Activated CD8-positive, alpha-beta T cell treated with anti-CD3 and anti-CD28 coated beads for 36 hours (primary cell): ENCODE results near the gene DISP2. TPM values are rescaled to one million over a fixed set of nuclear protein-coding genes. Genes with fewer than 3 reads are reported as not detected.
A peak's percentile ranks its signal among the peaks of the same experiment; 100 is the strongest.

Experiments
- ATAC-seq: fragments of 200-7000 bp; cut with Tn5 transposase; one replicate; pipeline ENCODE4 v1.10.0; 2021; ENCODE audit warnings: mild to moderate bottlenecking, moderate library complexity
- CTCF ChIA-PET: fragments of 350-600 bp; sonication (Branson Sonifier 250); formaldehyde crosslinking; loops from one replicate; lab custom pipeline; 2021; ENCODE audit warnings: antibody characterized with exemption; lab: Charles Lee
- POLR2A ChIA-PET: fragments of 350-600 bp; sonication (Branson Sonifier 250); formaldehyde crosslinking; loops from one replicate; lab custom pipeline; 2021; ENCODE audit warnings: antibody characterized with exemption; lab: Charles Lee
- DNase-seq: peaks from one replicate; pipeline ENCODE4 v3.0.0-alpha.2; 2020
- H3K27ac Mint-ChIP-seq: one replicate; pipeline ENCODE4 v1.8.0; 2021; ENCODE audit warnings: mild to moderate bottlenecking, mixed read lengths
- H3K27me3 Mint-ChIP-seq: one replicate; pipeline ENCODE4 v1.8.0; 2021; ENCODE audit warnings: mixed read lengths
- H3K36me3 Mint-ChIP-seq: one replicate; pipeline ENCODE4 v1.8.0; 2021; ENCODE audit warnings: low read depth, mixed read lengths
- H3K4me1 Mint-ChIP-seq: one replicate; pipeline ENCODE4 v1.8.0; 2021; ENCODE audit warnings: low read depth, mixed read lengths
- H3K4me3 Mint-ChIP-seq: one replicate; pipeline ENCODE4 v1.8.0; 2021; ENCODE audit warnings: mild to moderate bottlenecking, moderate library complexity, mixed read lengths
- H3K9me3 Mint-ChIP-seq: one replicate; pipeline ENCODE4 v1.8.0; 2021; ENCODE audit warnings: mixed read lengths
- intact Hi-C: fragments of 100-400 bp; cut with micrococcal nuclease; formaldehyde crosslinking; loops from one replicate; pipeline ENCODE4 v1.10.0; 2022
- total RNA-seq, 2 experiments: library from RNA; stranded (reverse); gene quantifications; one replicate each; pipeline ENCODE4 v1.2.3, GENCODE V29; 2021
- TF ChIP-seq, protein P1 (sequence below): fragments of 200-600 bp; IDR thresholded peaks from one replicate; pipeline ENCODE4 v1.8.0; 2022; ENCODE audit warnings: antibody characterized with exemption, mild to moderate bottlenecking

The DISP2 gene
- total RNA-seq, 2 experiments from 2014 or later = 0.09 to 0.20 TPM

DNA sequence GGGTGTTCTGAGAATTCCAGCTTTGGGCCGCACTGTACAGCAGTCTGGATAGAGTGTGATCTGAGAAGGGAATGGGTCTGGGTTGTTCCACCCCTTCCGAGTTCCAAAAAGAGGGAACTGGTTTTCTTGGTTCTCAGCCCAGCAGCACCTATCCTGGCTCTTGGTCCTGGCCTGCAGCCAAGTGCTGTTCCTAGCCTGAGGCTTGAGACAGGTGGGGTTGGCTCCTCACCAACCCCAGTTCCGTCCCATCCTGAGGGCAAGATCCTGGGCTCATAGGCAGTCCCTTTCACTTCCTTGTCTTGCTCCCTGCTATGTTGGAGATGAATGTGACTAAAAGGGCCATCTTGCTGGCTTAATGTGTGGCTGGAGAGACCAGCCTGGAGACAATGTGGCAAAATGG, 62.8 kb downstream of the DISP2 start:
- intact Hi-C loops = loop anchor here (2.0 kb wide), 1 partner anchor 76 kb away; no protein-coding TSS in a partner anchor
- no peak overlapping the region for H3K27ac Mint-ChIP-seq
- H3K4me3 Mint-ChIP-seq = no peak overlapping the region
- POLR2A ChIA-PET = interaction anchor here (0.6 to 2.7 kb wide), 6 partner anchors 12 to 98 kb away, joined by 3 to 7 read pairs (median 3); no protein-coding TSS in a partner anchor
- H3K27me3 Mint-ChIP-seq = no peaks in the 10 kb centered on the region
- no peaks in the 10 kb centered on the region for H3K9me3 Mint-ChIP-seq
- peaks cover 5% of the 10 kb centered on the region for H3K4me1 Mint-ChIP-seq
- peaks cover 3% of the 10 kb centered on the region for H3K36me3 Mint-ChIP-seq
- CTCF ChIA-PET = interaction anchor here (1.0 to 12.3 kb wide), 15 partner anchors 15 to 146 kb away, joined by 3 to 205 read pairs (median 7); partner anchors contain the start of genes BAHD1, CCDC9B, DISP2 and IVD
- ATAC-seq (no peak), DNase-seq (no peak)
- TF ChIP-seq, protein P1, sequence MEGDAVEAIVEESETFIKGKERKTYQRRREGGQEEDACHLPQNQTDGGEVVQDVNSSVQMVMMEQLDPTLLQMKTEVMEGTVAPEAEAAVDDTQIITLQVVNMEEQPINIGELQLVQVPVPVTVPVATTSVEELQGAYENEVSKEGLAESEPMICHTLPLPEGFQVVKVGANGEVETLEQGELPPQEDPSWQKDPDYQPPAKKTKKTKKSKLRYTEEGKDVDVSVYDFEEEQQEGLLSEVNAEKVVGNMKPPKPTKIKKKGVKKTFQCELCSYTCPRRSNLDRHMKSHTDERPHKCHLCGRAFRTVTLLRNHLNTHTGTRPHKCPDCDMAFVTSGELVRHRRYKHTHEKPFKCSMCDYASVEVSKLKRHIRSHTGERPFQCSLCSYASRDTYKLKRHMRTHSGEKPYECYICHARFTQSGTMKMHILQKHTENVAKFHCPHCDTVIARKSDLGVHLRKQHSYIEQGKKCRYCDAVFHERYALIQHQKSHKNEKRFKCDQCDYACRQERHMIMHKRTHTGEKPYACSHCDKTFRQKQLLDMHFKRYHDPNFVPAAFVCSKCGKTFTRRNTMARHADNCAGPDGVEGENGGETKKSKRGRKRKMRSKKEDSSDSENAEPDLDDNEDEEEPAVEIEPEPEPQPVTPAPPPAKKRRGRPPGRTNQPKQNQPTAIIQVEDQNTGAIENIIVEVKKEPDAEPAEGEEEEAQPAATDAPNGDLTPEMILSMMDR = no peak

GRCh38 chr15:40421246-40422157, 63.5 kb downstream of the DISP2 start:
- ChIA-PET POLR2A (interaction anchor here (0.8 to 2.7 kb wide), 4 partner anchors 54 to 83 kb away, joined by 3 to 7 read pairs (median 4); no protein-coding TSS in a partner anchor), CTCF (interaction anchor here (0.6 to 12.3 kb wide), 35 partner anchors 12 to 147 kb away, joined by 3 to 205 read pairs (median 5); partner anchors contain the start of genes BAHD1, CCDC9B, DISP2 and INAFM2)
- Mint-ChIP-seq H3K9me3 (no peaks in the 10 kb centered on the region), H3K4me3 (no peak overlapping the region), H3K4me1 (peaks cover 5% of the 10 kb centered on the region), H3K36me3 (peaks cover 2% of the 10 kb centered on the region), H3K27ac (no peak overlapping the region), H3K27me3 (no peaks in the 10 kb centered on the region)
- intact Hi-C loops = loop anchor here (2.0 kb wide), 1 partner anchor 77 kb away; no protein-coding TSS in a partner anchor
- DNase-seq (peak; percentile 86), ATAC-seq (peak; percentile 99)
- TF ChIP-seq, protein P1 = peak; percentile 96

DNA sequence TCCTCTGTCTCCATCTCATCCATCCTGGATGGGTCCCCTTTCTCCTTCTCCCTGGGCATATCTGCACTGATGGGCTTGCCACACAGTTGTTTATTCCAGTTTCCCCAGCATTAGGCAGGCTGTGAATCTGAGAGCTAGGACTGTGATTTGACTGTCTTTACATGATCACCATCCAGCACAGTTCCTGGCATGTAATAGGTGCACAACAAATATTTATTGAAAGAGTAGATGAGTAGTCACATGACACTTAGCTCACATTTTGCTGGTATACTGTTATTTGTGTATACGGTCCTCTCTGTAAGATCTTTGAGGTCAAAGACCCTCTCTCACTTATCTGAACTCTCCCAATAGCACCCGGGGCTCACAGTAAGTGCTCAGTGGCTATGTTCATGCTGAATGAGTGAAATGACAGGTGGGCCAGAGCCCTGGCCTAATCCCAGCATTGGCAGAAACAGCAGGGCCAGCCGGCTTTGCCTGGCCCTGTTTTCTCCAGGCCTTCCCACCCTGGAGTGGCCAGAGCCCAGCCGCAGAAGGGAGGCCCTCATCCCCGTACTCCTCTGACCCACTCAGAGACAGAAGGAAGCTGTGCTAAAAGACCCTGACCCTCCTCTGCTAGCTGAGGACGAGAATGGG, 66.6 kb downstream of the DISP2 start:
- ATAC-seq (no peak), DNase-seq (no peak)
- intact Hi-C loops = no loop called here
- Mint-ChIP-seq H3K27me3 (no peaks in the 10 kb centered on the region), H3K27ac (no peak overlapping the region), H3K4me1 (peaks cover 5% of the 10 kb centered on the region), H3K36me3 (no peaks in the 10 kb centered on the region), H3K9me3 (no peaks in the 10 kb centered on the region), H3K4me3 (no peak overlapping the region)
- ChIA-PET POLR2A (interaction anchor here (1.4 kb wide), 1 partner anchor 12 kb away, joined by 4 read pairs; no protein-coding TSS in a partner anchor), CTCF (interaction anchor here (0.7 to 12.3 kb wide), 5 partner anchors 52 to 141 kb away, joined by 3 to 205 read pairs (median 5); partner anchors contain the start of gene CCDC9B)
- TF ChIP-seq, protein P1 = no peak

- Mint-ChIP-seq H3K4me1 (peaks cover 5% of the 10 kb centered on the region), H3K27me3 (no peaks in the 10 kb centered on the region), H3K4me3 (no peak overlapping the region), H3K27ac (no peak overlapping the region), H3K36me3 (no peaks in the 10 kb centered on the region), H3K9me3 (no peaks in the 10 kb centered on the region)
- no peak for ATAC-seq
- intact Hi-C loops = no loop called here
- TF ChIP-seq, protein P1 = no peak
- DNase-seq = no peak
- ChIA-PET POLR2A (interaction anchor here (0.6 to 1.4 kb wide), 3 partner anchors 11 to 17 kb away, joined by 3 to 4 read pairs (median 3); no protein-coding TSS in a partner anchor), CTCF (interaction anchor here (0.6 to 12.3 kb wide), 6 partner anchors 10 to 103 kb away, joined by 3 to 205 read pairs (median 6); partner anchors contain the start of gene CCDC9B)
These were observed 67.7 kb downstream of the DISP2 start for GRCh38 chr15:40425681-40426080.
